Stimulated activated CD8-positive, alpha-beta memory T cell treated with anti-CD3 and anti-CD28 coated beads, Interleukin-12 subunit alpha, Interleukin-12 subunit beta, amount 100 ng/mL, for 24 hours (primary cell): Measurements from ENCODE around the gene COL9A1.

ENCODE experiments used
- DNase-seq: peaks from one replicate; pipeline ENCODE4 v3.0.0-alpha.2; 2020; ENCODE audit errors: extremely low read depth

Gene COL9A1

GRCh38 chr6:70175770-70176169 lies 127.1 kb downstream of the COL9A1 start:
- no peak for DNase-seq

DNA sequence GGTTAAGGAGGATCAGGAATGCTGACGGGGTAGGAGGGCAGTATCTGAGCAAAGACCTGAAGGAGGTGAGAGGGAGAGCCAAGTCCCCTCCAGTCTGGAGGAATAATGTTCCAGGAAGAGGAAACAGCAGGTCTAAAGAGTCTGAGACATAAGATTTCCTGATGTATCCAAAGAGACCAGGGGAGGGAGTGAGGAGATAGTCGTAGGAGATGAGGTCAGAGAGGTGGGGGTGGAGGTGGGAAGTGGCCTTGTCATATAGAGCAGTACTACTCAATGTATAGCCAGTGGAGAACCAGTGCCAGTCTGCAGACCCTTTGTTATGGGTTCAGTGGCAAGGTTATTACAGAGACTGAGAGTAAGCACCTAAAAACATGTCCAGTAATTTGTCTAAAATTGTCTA lies 130.6 kb downstream of the COL9A1 start:
- no peak for DNase-seq

GRCh38 chr6:70171236-70171635 lies 131.6 kb downstream of the COL9A1 start:
- DNase-seq, result no peak

DNA sequence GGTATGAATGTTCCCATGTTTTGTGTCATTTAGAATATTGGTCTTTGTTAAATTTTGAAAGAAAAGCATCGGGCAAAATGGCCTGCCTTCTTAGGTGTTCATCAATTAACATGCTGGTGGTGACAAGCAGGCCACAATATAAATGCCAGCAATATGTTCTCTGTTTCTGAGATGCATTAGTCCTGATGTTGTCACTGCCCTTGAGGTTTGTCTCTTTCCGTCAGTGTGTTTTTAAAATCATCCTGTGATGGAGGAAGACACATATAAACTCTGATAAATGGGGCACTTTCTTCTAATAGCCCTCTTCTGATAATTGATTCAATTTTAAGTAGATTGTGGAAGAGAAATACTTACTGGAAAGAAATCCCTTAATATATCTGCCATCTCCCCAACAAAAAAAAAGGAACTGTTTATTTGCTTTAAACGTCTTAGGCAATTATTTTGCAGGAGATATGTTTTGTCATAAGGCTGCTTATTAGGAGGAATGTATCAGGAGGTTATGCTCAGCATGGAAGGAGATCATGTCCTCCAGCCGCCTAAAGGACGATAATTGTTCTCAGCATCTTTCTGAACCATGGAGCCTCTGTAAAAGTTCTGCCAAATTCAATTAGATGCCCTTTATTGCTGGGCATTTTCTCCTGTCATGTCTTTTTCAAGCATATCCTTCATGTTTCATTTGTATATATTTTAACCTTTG lies 134.1 kb downstream of the COL9A1 start:
- no peak for DNase-seq
